NT2/D1 (cell line): Measurements from ENCODE around the gene KCNA5.

Experiments used
- DNase-seq: peaks from one replicate; pipeline ENCODE4 v3.0.0-alpha.2; 2011; ENCODE audit warnings: low read depth, low spot score
- H3K27me3 ChIP-seq: 2 replicates; pipeline ENCODE4 v1.6.0; 2011; ENCODE audit warnings: mild to moderate bottlenecking; ENCODE audit not compliant: insufficient read length, insufficient read depth
- H3K36me3 ChIP-seq: 2 replicates; pipeline ENCODE4 v1.6.1; 2011; ENCODE audit warnings: mild to moderate bottlenecking, low read length, mixed read lengths; ENCODE audit not compliant: insufficient read depth, insufficient read length
- H3K4me1 ChIP-seq: 2 replicates; pipeline ENCODE4 v1.5.1; 2011; ENCODE audit not compliant: insufficient read depth, insufficient read length
- H3K4me3 ChIP-seq: 2 replicates; pipeline ENCODE4 v1.5.1; 2011; ENCODE audit warnings: low read depth; ENCODE audit not compliant: insufficient read length
- H3K9ac ChIP-seq: 2 replicates; pipeline ENCODE4 v1.6.0; 2011; ENCODE audit warnings: low read depth; ENCODE audit not compliant: insufficient read length
- H3K9me3 ChIP-seq: 2 replicates; pipeline ENCODE4 v1.5.1; 2011; ENCODE audit warnings: mild to moderate bottlenecking, low read length; ENCODE audit not compliant: insufficient read depth
- SUZ12 ChIP-seq: IDR thresholded peaks from 2 replicates; pipeline ENCODE4 v1.6.1; 2011; ENCODE audit not compliant: insufficient read length, insufficient read depth; ENCODE audit errors: extremely low read depth
- YY1 ChIP-seq: IDR thresholded peaks from 2 replicates; pipeline ENCODE4 v1.6.1; 2011; ENCODE audit not compliant: insufficient read length, insufficient read depth
- ZNF274 ChIP-seq: IDR thresholded peaks from 2 replicates; pipeline ENCODE4 v1.6.1; 2011; ENCODE audit warnings: mild to moderate bottlenecking, low read depth, low read length

Gene KCNA5

GRCh38 chr12:5088586-5089264 lies 45.0 kb downstream of the KCNA5 start:
- no peak for DNase-seq
- peaks cover 5% of the 10 kb centered on the region for H3K27me3 ChIP-seq
- peaks cover 4% of the 10 kb centered on the region for H3K4me1 ChIP-seq
- H3K4me3 ChIP-seq: no peak overlapping the region
- H3K9ac ChIP-seq: no peak overlapping the region
- no peaks in the 10 kb centered on the region for H3K9me3 ChIP-seq
- TF ChIP-seq SUZ12 (no peak), YY1 (no peak), ZNF274 (no peak)
- H3K36me3 ChIP-seq: no peaks in the 10 kb centered on the region

DNA sequence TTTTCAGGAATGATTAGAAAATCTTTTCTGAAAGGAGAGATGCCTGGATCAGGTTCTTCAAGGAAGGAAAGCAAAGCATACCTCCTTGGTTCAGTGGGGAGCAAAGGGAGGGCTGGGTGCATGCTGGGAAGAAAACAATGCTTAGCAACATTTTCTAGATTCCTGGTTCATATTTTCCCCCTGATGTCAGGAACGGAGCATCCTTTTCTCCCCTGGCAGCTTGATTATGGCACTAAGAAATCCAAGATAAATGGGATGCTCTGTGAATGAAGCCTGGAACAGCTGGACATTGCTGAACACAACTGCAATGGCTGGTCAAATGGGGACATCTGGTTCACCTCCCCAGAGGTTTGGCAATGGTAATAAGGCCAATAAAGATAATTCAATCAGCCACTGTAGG lies 50.9 kb downstream of the KCNA5 start:
- no peaks in the 10 kb centered on the region for H3K9me3 ChIP-seq
- TF ChIP-seq ZNF274 (no peak), YY1 (no peak)

GRCh38 chr12:5094986-5095385 lies 51.3 kb downstream of the KCNA5 start:
- Histone ChIP-seq H3K36me3 (no peaks in the 10 kb centered on the region), H3K27me3 (peaks cover 8% of the 10 kb centered on the region), H3K9me3 (no peaks in the 10 kb centered on the region), H3K4me3 (no peak overlapping the region), H3K9ac (no peak overlapping the region), H3K4me1 (no peaks in the 10 kb centered on the region)
- DNase-seq: no peak
- no peak for TF ChIP-seq SUZ12
- TF ChIP-seq ZNF274: no peak
- TF ChIP-seq YY1: no peak

More for the DNA sequence above, 50.9 kb downstream of the KCNA5 start:
- Histone ChIP-seq H3K36me3 (no peaks in the 10 kb centered on the region), H3K27me3 (peaks cover 5% of the 10 kb centered on the region), H3K4me3 (no peak overlapping the region), H3K4me1 (no peaks in the 10 kb centered on the region), H3K9ac (no peak overlapping the region)
- DNase-seq: no peak
